HG03159 (cell line): ENCODE data around the gene SLC66A2.

Experiments used
- ATAC-seq: cut with Tn5 transposase; IDR thresholded peaks from one replicate; pipeline ENCODE4 v1.9.1; 2021; ENCODE audit warnings: mild to moderate bottlenecking, moderate library complexity; ENCODE audit not compliant: unreplicated experiment

The SLC66A2 gene

GRCh38 chr18:79938196-79938595, 13.3 kb downstream of the SLC66A2 start:
- ATAC-seq = no peak

GRCh38 chr18:79937103-79937860, 14.2 kb downstream of the SLC66A2 start:
- ATAC-seq = no peak

GRCh38 chr18:79936641-79937040, 14.8 kb downstream of the SLC66A2 start:
- ATAC-seq = no peak

- ATAC-seq = no peak
Observed at GRCh38 chr18:79935925-79936324, 15.5 kb downstream of the SLC66A2 start.

GRCh38 chr18:79935499-79935898, 16.0 kb downstream of the SLC66A2 start:
- no peak for ATAC-seq

- no peak for ATAC-seq
Observed at GRCh38 chr18:79935098-79935480, 16.4 kb downstream of the SLC66A2 start.

- ATAC-seq = no peak
Observed at GRCh38 chr18:79934311-79935097, 16.9 kb downstream of the SLC66A2 start.

GRCh38 chr18:79933765-79934164, 17.7 kb downstream of the SLC66A2 start:
- ATAC-seq = no peak

- ATAC-seq = no peak
Observed at GRCh38 chr18:79932907-79933306, 18.5 kb downstream of the SLC66A2 start.

GRCh38 chr18:79931475-79931874, 20.0 kb downstream of the SLC66A2 start:
- ATAC-seq = no peak

- no peak for ATAC-seq
Observed at GRCh38 chr18:79930020-79930642, 21.3 kb downstream of the SLC66A2 start.

GRCh38 chr18:79928563-79928960, 22.9 kb downstream of the SLC66A2 start:
- ATAC-seq = no peak

GRCh38 chr18:79927607-79928562, 23.6 kb downstream of the SLC66A2 start:
- ATAC-seq = no peak

- ATAC-seq = no peak
Observed at GRCh38 chr18:79926715-79927606, 24.5 kb downstream of the SLC66A2 start.

GRCh38 chr18:79926306-79926705, 25.1 kb downstream of the SLC66A2 start:
- ATAC-seq = no peak

GRCh38 chr18:79924814-79925731, 26.4 kb downstream of the SLC66A2 start:
- no peak for ATAC-seq

GRCh38 chr18:79923896-79924585, 27.4 kb downstream of the SLC66A2 start:
- no peak for ATAC-seq

- no peak for ATAC-seq
Observed at GRCh38 chr18:79922971-79923411, 28.5 kb downstream of the SLC66A2 start.
